Psoas muscle (tissue), 8 donors: ENCODE measurements around the gene TRAK2. TPM values are rescaled to one million over a fixed set of nuclear protein-coding genes. Genes with fewer than 3 reads are reported as not detected.

Experiments
- ATAC-seq, 4 donors: fragments of 200-7000 bp; cut with Tn5 transposase; one replicate each; pipeline ENCODE4 v1.9.1; 2020; ENCODE audit warnings: moderate library complexity in 3 of 4, mild to moderate bottlenecking in 2 of 4
- DNase-seq, 2 donors: peaks; one replicate each; pipeline ENCODE4 v3.0.0-alpha.2; 2020
- H3K27ac ChIP-seq: fragments of 200-600 bp; one replicate; pipeline ENCODE4 v1.8.0; 2022
- H3K27me3 ChIP-seq, 3 donors: fragments of 200-600 bp in 1 of 3; one replicate each; pipeline versions ENCODE4 v1.6.1 to v1.8.0; 2013 to 2022; ENCODE audit warnings: low read length in 2 of 3, mild to moderate bottlenecking in 2 of 3, moderate library complexity in 1 of 3; ENCODE audit not compliant: insufficient read depth in 3 of 3
- H3K36me3 ChIP-seq, 2 donors: fragments of 200-600 bp in 1 of 2; one replicate each; pipeline versions ENCODE4 v1.6.1 to v1.8.0; 2013 to 2022; ENCODE audit warnings: low read depth in 1 of 2, mild to moderate bottlenecking in 1 of 2, moderate library complexity in 1 of 2; ENCODE audit not compliant: insufficient read depth in 1 of 2
- H3K4me1 ChIP-seq: fragments of 200-600 bp; one replicate; pipeline ENCODE4 v1.8.0; 2022
- H3K4me3 ChIP-seq: fragments of 200-600 bp; one replicate; pipeline ENCODE4 v1.8.0; 2022; ENCODE audit warnings: mild to moderate bottlenecking
- H3K9me3 ChIP-seq: fragments of 200-600 bp; one replicate; pipeline ENCODE4 v1.8.0; 2022
- CTCF ChIP-seq: fragments of 200-600 bp; IDR thresholded peaks from one replicate; pipeline ENCODE4 v1.8.0; 2022; ENCODE audit warnings: antibody characterized with exemption
- WGBS, 3 donors: extraction: QIAGEN DNeasy Blood & Tissue Kit; methylation state at CpG; one replicate each; pipeline versions ENCODE4 v1.1.6 to v1.1.7; 2013; 5-methylcytosine and 5-hydroxymethylcytosine counted together
- intact Hi-C, 2 donors: fragments of 100-400 bp; cut with DNase I; formaldehyde crosslinking; loops; one replicate each; pipeline versions ENCODE4 v1.11.0 to v1.14.2; 2022
- polyA plus RNA-seq, 3 donors: library from polyadenylated mRNA; stranded (reverse); fragments of 200-250 nt; gene quantifications; one replicate each; pipeline ENCODE4 v1.2.3, GENCODE V29; 2013
- total RNA-seq, 4 donors: library from RNA; stranded (reverse); fragmentation: NEBNext Ultra II Directional in 2 of 4; extraction: Animal tissue kit (Norgen Biotek cat#: 25700) in 2 of 4; gene quantifications; one replicate each; pipeline versions ENCODE4 v1.2.1 to v1.2.4, GENCODE V29; 2021 to 2023
- donor health status: healthy with polysubstance abuse.
- donor health status: DM: no; HTN: no; CAD: no; lungs with moderate emphysema.
- donor health status: Bipolar disorder and iron deficiency.
- donor health status: healthy.
- donor health status: DM: yes; HTN: yes; CAD: no.
- donor health status: DM: no; HTN: no; CAD: no.
- donor health status: DM: no; HTN: no; CAD: no.
- donor health status: DM: yes; HTN: yes; CAD: no.

Gene TRAK2
- total and polyA plus RNA-seq, 7 donors: 9.8 to 53.0 (median 23.4) TPM

GRCh38 chr2:201408931-201409330, 42.3 kb downstream of the TRAK2 start:
- H3K9me3 ChIP-seq: no peaks in the 10 kb centered on the region
- H3K4me3 ChIP-seq: no peak overlapping the region
- no peak for ATAC-seq
- 93 to 96% (median 96%) methylated on average over 3 of the region's 3 CpGs for WGBS, 3 donors
- H3K27ac ChIP-seq: no peak overlapping the region
- no peak for TF ChIP-seq CTCF
- no peaks in the 10 kb centered on the region for H3K27me3 ChIP-seq
- H3K36me3 ChIP-seq: no peaks in the 10 kb centered on the region
- H3K4me1 ChIP-seq: peaks cover 64% of the 10 kb centered on the region
- no peak for DNase-seq
- intact Hi-C loops: no loop called here

GRCh38 chr2:201407265-201407664, 44.0 kb downstream of the TRAK2 start:
- peaks cover 64% of the 10 kb centered on the region for H3K4me1 ChIP-seq
- peak overlapping the region; percentile 73 for H3K27ac ChIP-seq
- no peaks in the 10 kb centered on the region for H3K9me3 ChIP-seq
- ATAC-seq: peak in 2 of 4 donors; percentile 43 to 50
- H3K27me3 ChIP-seq: no peaks in the 10 kb centered on the region
- intact Hi-C loops: loop anchor here in 1 of 2 donors (2.0 kb wide), 1 partner anchor 44 kb away; the partner anchor contains the start of genes STRADB and TRAK2
- peak overlapping the region; percentile 50 for H3K4me3 ChIP-seq
- no peak for DNase-seq
- H3K36me3 ChIP-seq: no peaks in the 10 kb centered on the region
- no peak for TF ChIP-seq CTCF
- 59 to 93% (median 72%) methylated on average over 2 of the region's 2 CpGs for WGBS, 3 donors

GRCh38 chr2:201406077-201406662, 45.1 kb downstream of the TRAK2 start:
- Histone ChIP-seq H3K4me1 (peaks cover 68% of the 10 kb centered on the region), H3K27me3 (no peaks in the 10 kb centered on the region), H3K9me3 (no peaks in the 10 kb centered on the region), H3K36me3 (no peaks in the 10 kb centered on the region), H3K27ac (peak overlapping the region; percentile 73), H3K4me3 (peak overlapping the region; percentile 50)
- peak in 3 of 4 donors; percentile 28 to 71 (median 40) for ATAC-seq
- TF ChIP-seq CTCF: no peak
- 11 to 16% (median 12%) methylated on average over 3 of the region's 3 CpGs for WGBS, 3 donors
- intact Hi-C loops: loop anchor here in 1 of 2 donors (2.0 kb wide), 1 partner anchor 45 kb away; the partner anchor contains the start of genes STRADB and TRAK2
- DNase-seq: no peak

- no peak for TF ChIP-seq CTCF
- ATAC-seq (no peak), DNase-seq (no peak)
- peak overlapping the region; percentile 73 for H3K27ac ChIP-seq
- 67 to 86% (median 70%) methylated on average over 3 of the region's 3 CpGs for WGBS, 3 donors
- no peaks in the 10 kb centered on the region for H3K9me3 ChIP-seq
- H3K4me3 ChIP-seq: no peak overlapping the region
- intact Hi-C loops: no loop called here
- no peaks in the 10 kb centered on the region for H3K27me3 ChIP-seq
- H3K4me1 ChIP-seq: peaks cover 64% of the 10 kb centered on the region
- H3K36me3 ChIP-seq: no peaks in the 10 kb centered on the region
Measured at GRCh38 chr2:201404699-201405280, 46.5 kb downstream of the TRAK2 start.
